Body of pancreas (tissue), 4 donors: ENCODE results near the gene TMEM126B. TPM values are rescaled to one million over a fixed set of nuclear protein-coding genes. Genes with fewer than 3 reads are reported as not detected.
"Not testable (repeated sequence)": the region's sequence is repeated elsewhere in the genome, so short reads cannot be mapped to it uniquely, and the experiment has no call there.

Source experiments
- ATAC-seq: fragments of 150-250 bp; one replicate; pipeline ENCODE4 v1.9.1; 2016
- DNase-seq, 4 donors: peaks; one replicate each; pipeline ENCODE4 v3.0.0-alpha.2; 2019
- H3K27ac ChIP-seq, 4 donors: fragments of 200-600 bp; sonication (generic); 1 replicate in 3 of 4; 2 replicates in 1 of 4; pipeline versions ENCODE4 v1.5.1 to v1.6.1; 2016 to 2019; ENCODE audit warnings: mild to moderate bottlenecking in 1 of 4, mixed read lengths in 1 of 4, moderate library complexity in 1 of 4
- H3K27me3 ChIP-seq, 2 donors: fragments of 200-600 bp; sonication (generic); one replicate each; pipeline ENCODE4 v1.6.0; 2016; ENCODE audit warnings: mild to moderate bottlenecking in 1 of 2
- H3K36me3 ChIP-seq, 2 donors: fragments of 200-600 bp; sonication (generic); replicated peaks in 1 of 2; 2 replicates each; pipeline ENCODE4 v1.5.1; 2016; ENCODE audit warnings: low read depth in 2 of 2; ENCODE audit not compliant: insufficient read depth in 1 of 2
- H3K4me1 ChIP-seq: fragments of 200-600 bp; sonication (generic); one replicate; pipeline ENCODE4 v1.6.0; 2016
- H3K4me3 ChIP-seq, 2 donors: fragments of 200-600 bp; sonication (generic); 1 replicate in 1 of 2; 2 replicates in 1 of 2; pipeline ENCODE4 v1.5.1; 2016 to 2019
- H3K9me3 ChIP-seq, 3 donors: fragments of 200-600 bp; sonication (generic); 1 replicate in 2 of 3; 2 replicates in 1 of 3; pipeline ENCODE4 v1.5.1; 2016
- CTCF ChIP-seq, 7 experiments: fragments of 450-650 bp in 4 of 7; fragments of 200-600 bp in 3 of 7; sonication (generic) in 3 of 7; IDR thresholded peaks; one replicate each; pipeline ENCODE4 v1.5.1; 2016 to 2019; ENCODE audit warnings: antibody characterized with exemption in 7 of 7
- POLR2A ChIP-seq, 3 donors: fragments of 450-650 bp; IDR thresholded peaks; one replicate each; pipeline ENCODE4 v1.6.1; 2016; ENCODE audit warnings: antibody characterized with exemption in 3 of 3, mild to moderate bottlenecking in 2 of 3
- WGBS, 2 donors: methylation state at CpG; one replicate each; pipeline ENCODE4 v1.1.5; 2017; 5-methylcytosine and 5-hydroxymethylcytosine counted together
- intact Hi-C: fragments of 100-400 bp; cut with DNase I; formaldehyde crosslinking; loops from one replicate; pipeline ENCODE4 v1.15.1; 2023
- total RNA-seq, 2 donors: library from RNA; depleted of rRNA; stranded (reverse); fragments of >200 nt; gene quantifications; one replicate each; pipeline ENCODE4 v1.1.0, GENCODE V29; 2016

The TMEM126B gene
- total RNA-seq, 2 donors from 2014 or later = 15.2 to 23.3 TPM

- Histone ChIP-seq H3K9me3 (no peaks in the 10 kb centered on the region), H3K27me3 (no peaks in the 10 kb centered on the region), H3K4me1 (no peaks in the 10 kb centered on the region), H3K4me3 (no peak overlapping the region), H3K36me3 (no peaks in the 10 kb centered on the region), H3K27ac (no peak overlapping the region)
- no peak for DNase-seq
- TF ChIP-seq CTCF (IDR thresholded peaks at IDR 0.05) (peak; percentile 23 to 80 (median 72)), POLR2A (IDR thresholded peaks at IDR 0.05) (no peak)
- intact Hi-C loops = no loop called here
- ATAC-seq = peak; percentile 56
Measured at GRCh38 chr11:85595285-85595884, 33.0 kb upstream of the TMEM126B start.

GRCh38 chr11:85596886-85597285 is 31.5 kb upstream of the TMEM126B start:
- no peaks in the 10 kb centered on the region for H3K27me3 ChIP-seq
- TF ChIP-seq POLR2A (IDR thresholded peaks at IDR 0.05) (no peak), CTCF (IDR thresholded peaks at IDR 0.05) (no peak)
- H3K4me3 ChIP-seq = no peak overlapping the region
- no peaks in the 10 kb centered on the region for H3K9me3 ChIP-seq
- no peak for DNase-seq
- ATAC-seq = no peak
- H3K4me1 ChIP-seq = no peaks in the 10 kb centered on the region
- no peak overlapping the region for H3K27ac ChIP-seq
- no peaks in the 10 kb centered on the region for H3K36me3 ChIP-seq
- intact Hi-C loops = no loop called here
- 48 to 57% methylated on average over 2 of the region's 2 CpGs for WGBS, 2 donors

- 61 to 70% methylated on average over 5 of the region's 5 CpGs for WGBS, 2 donors
- no peaks in the 10 kb centered on the region for H3K36me3 ChIP-seq
- intact Hi-C loops = no loop called here
Measured at GRCh38 chr11:85599083-85599482, 29.3 kb upstream of the TMEM126B start.

GRCh38 chr11:85602526-85603213 is 25.7 kb upstream of the TMEM126B start:
- no peak for ATAC-seq
- H3K9me3 ChIP-seq = no peaks in the 10 kb centered on the region
- WGBS, 2 donors = 76 to 89% methylated on average over 2 of the region's 2 CpGs
- intact Hi-C loops = no loop called here
- DNase-seq = no peak
- no peaks in the 10 kb centered on the region for H3K36me3 ChIP-seq
- TF ChIP-seq CTCF (IDR thresholded peaks at IDR 0.05) (no peak), POLR2A (IDR thresholded peaks at IDR 0.05) (no peak)
- H3K27me3 ChIP-seq = no peaks in the 10 kb centered on the region
- H3K4me1 ChIP-seq = no peaks in the 10 kb centered on the region
- no peak overlapping the region for H3K4me3 ChIP-seq
- H3K27ac ChIP-seq = no peak overlapping the region

More at GRCh38 chr11:85599083-85599482, 29.3 kb upstream of the TMEM126B start:
- ATAC-seq = no peak
- no peaks in the 10 kb centered on the region for H3K4me1 ChIP-seq
- no peak for DNase-seq
- no peaks in the 10 kb centered on the region for H3K9me3 ChIP-seq
- no peak overlapping the region for H3K4me3 ChIP-seq
- no peaks in the 10 kb centered on the region for H3K27me3 ChIP-seq
- no peak overlapping the region for H3K27ac ChIP-seq
- TF ChIP-seq POLR2A (IDR thresholded peaks at IDR 0.05) (no peak), CTCF (IDR thresholded peaks at IDR 0.05) (no peak)

- TF ChIP-seq CTCF (IDR thresholded peaks at IDR 0.05) (no peak), POLR2A (IDR thresholded peaks at IDR 0.05) (no peak)
- no peak overlapping the region for H3K27ac ChIP-seq
- intact Hi-C loops = no loop called here
- ATAC-seq = no peak
- no peak for DNase-seq
- no peaks in the 10 kb centered on the region for H3K27me3 ChIP-seq
- no peaks in the 10 kb centered on the region for H3K36me3 ChIP-seq
- H3K4me1 ChIP-seq = no peaks in the 10 kb centered on the region
- WGBS, 2 donors = 68 to 82% methylated on average over 4 of the region's 4 CpGs
- H3K4me3 ChIP-seq = no peak overlapping the region
- H3K9me3 ChIP-seq = no peaks in the 10 kb centered on the region
Measured at GRCh38 chr11:85603220-85603619, 25.2 kb upstream of the TMEM126B start.

- WGBS, 2 donors = 85 to 87% methylated on average over 3 of the region's 3 CpGs
- H3K9me3 ChIP-seq, H3K36me3 ChIP-seq, H3K27ac ChIP-seq, H3K27me3 ChIP-seq, H3K4me1 ChIP-seq, H3K4me3 ChIP-seq, DNase-seq, intact Hi-C loops, ATAC-seq: not testable (repeated sequence)
Measured at GRCh38 chr11:85606237-85606636, 22.2 kb upstream of the TMEM126B start.

- H3K4me1 ChIP-seq, H3K27me3 ChIP-seq, H3K9me3 ChIP-seq, H3K27ac ChIP-seq, H3K4me3 ChIP-seq, intact Hi-C loops, ATAC-seq, DNase-seq, H3K36me3 ChIP-seq: not testable (repeated sequence)
Measured at GRCh38 chr11:85608621-85609020, 19.8 kb upstream of the TMEM126B start.
